Stimulated activated CD4-positive, alpha-beta T cell treated with anti-CD3 and anti-CD28 coated beads, Interleukin-12 subunit alpha, Interleukin-12 subunit beta, amount 100 ng/mL, for 4 hours (primary cell): ENCODE data around the gene FBXW7.

Experiments
- DNase-seq: peaks from one replicate; pipeline ENCODE4 v3.0.0-alpha.2; 2020

FBXW7 gene

GRCh38 chr4:152509595-152510225 is 26.2 kb downstream of the FBXW7 start:
- no peak for DNase-seq

DNA sequence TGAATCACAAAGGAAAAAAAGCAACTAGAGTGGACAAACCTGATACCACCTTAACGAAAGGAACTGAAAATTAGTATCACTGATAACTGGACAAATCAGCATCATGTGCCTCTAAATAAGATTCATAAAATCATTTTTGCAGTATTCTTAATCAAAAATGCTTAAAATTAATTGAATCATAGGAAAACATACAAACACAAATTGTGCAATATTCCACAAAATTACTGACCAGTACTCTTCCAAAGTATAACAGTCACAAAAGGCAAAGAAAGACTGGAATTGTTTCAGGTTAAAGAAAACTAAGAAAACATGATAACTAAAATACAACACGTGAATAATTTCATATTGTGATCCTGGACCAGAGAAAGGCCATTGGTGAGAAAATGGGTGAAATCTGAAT is 27.1 kb downstream of the FBXW7 start:
- DNase-seq, result no peak

DNA sequence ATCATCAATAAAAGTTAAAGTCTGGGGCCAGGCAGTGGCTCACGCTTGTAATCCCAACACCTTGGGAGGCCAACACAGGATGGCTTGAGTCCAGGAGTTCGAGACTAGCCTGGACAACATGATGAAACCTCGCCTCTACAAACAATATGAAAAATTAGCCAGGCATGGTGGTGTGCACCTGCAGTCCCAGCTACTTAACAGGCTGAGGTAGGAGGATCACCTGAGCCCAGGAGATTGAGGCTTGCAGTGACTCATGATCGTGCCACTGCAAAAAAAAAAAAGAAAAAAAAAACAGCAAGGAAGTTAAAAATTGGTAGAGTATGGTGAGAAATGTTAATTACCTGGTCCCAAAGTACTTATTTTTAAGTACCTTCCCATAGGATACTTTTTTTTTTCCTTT is 27.5 kb downstream of the FBXW7 start:
- no peak for DNase-seq

DNA sequence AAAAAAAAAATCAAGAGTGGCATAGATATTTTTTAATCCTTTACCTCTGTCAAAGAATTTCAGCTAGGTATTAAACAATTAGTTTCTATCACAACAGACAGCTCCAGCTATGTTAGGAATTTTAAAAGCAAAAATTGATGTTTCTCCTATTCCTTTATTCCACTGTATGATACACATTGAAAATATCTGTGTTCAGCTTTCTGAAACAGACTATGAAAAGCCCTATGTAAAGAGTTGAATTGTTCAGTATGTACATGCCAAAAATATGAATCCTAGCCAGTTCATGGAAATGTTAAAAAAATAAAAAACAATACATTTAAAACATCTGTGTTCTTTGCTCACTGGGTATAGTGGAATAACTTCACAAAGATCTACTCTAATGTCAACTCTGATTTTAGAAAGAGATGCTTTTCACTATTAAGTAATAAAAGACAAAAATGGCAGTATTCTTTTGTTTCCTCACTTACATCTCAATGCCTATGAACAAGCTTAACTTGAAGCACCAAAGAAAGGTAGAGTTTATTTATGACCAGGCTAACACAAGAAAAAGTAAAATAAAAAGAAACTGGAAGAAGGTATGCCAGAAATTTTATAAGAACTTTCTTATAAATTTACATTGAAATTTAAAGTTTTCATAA is 32.1 kb downstream of the FBXW7 start:
- no peak for DNase-seq

DNA sequence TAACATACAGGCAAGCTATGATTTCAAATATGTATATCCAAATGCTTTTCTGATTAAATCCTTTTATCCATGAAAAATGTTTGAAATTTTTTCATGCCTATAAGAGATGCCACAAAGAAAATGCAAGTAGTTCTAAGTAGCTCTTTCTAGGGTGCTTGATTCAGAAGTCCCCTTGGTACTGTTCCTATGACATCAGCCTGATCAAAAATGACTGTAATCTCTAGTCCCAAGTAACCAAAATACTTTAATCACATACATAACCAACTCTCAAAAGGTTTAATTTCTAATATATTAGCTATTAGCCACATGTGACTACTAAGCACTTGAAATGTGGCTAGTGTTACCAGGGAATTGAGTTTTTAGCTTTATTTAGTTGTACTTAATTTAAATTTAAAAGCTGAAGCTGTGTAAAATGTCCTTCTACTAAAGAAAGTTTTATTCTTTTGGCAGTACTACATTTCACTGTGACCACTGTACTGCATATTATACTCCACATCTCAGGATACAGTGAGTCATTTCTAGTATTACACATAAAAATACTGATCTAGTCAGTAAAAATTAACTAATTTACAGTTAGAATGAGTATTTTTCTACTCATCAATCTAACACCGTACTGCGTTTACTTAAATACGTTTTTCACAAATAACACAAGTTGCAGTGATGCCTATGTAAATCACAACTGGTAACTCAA is 33.9 kb downstream of the FBXW7 start:
- DNase-seq, result no peak

GRCh38 chr4:152500800-152501434 is 35.0 kb downstream of the FBXW7 start:
- no peak for DNase-seq

- DNase-seq, result no peak
Observed at GRCh38 chr4:152500275-152500674, 35.6 kb downstream of the FBXW7 start.

DNA sequence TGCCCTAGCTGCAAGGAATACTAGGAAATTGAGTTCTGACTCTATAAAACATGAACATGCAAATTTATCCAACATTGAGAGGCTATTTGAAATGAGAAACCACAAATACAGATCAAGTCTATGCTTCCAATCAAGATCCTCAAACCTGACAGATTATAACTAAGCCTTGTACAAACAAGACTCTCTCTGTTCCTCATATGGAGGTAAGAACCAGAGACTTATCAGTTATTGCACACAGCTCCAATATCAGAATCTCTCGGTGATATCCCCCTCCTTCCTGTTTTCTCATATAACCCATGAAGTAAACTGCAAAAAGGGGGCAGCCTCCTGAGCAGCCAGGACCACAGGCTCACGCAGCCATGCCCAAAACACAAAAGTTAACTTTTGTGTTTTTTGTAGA is 36.5 kb downstream of the FBXW7 start:
- DNase-seq, result no peak

DNA sequence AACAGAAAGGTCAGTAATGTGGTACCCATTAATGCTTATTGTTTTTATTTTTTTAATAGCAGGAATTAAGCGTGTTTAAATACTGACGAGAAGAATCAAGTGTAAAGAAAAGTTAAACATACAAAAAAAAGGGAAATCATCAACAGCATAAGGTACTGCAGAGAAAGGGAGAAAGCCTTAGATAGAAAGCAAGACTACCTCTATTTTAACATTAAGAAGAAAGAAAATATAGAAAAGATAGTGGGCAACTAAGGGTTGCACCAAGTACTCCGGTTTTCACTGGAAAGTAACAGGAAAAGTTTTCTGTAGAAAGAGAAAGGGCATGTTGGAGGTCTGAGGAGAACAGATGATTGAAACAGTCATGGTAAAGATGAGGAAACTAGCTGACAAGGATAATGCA is 41.9 kb downstream of the FBXW7 start:
- no peak for DNase-seq

DNA sequence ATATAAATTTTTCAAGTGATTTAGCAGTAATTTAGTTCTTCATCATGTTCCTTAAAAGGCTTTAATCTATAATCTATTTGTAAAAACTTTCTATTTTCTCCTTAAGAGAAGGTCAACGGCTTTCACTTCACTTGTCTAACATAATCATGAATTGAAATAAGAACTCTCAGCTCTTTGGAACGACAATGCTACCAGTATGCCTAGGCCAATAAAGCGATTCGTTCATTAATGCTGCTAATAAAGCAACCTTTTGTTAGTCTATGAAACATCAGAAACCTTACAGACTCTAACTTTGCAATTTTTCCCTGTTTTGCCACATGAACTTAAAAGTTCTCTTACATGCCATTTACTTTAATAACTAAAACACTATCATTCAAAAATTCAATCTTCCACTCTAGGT is 47.6 kb downstream of the FBXW7 start:
- DNase-seq, result no peak

GRCh38 chr4:152486429-152487389 is 49.2 kb downstream of the FBXW7 start:
- no peak for DNase-seq

DNA sequence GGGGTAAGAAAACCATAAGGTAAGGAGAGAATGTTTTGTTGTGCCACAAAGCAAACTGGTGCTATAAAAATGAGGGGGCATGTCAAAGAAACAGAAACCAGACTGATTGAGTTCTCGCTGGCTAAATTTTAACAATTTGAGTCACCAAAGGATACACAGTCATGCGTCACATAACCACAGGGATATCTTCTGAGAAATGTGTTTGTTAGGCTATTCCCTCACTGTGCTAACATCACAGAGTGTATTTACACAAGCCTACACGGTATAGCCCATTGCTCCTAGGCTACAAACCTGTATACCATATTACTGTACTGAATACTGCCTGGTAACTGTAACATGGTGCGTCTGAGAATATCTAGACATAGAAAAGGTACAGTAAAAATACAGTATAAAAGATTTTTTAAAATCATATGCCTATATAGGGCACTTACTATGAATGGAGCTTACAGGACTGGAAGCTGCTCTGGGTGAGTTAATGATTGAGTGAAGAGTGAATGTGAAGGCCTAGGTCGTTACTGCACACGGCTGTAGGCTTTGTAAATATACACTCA is 50.1 kb downstream of the FBXW7 start:
- no peak for DNase-seq

GRCh38 chr4:152482211-152482610 is 53.7 kb downstream of the FBXW7 start:
- no peak for DNase-seq

DNA sequence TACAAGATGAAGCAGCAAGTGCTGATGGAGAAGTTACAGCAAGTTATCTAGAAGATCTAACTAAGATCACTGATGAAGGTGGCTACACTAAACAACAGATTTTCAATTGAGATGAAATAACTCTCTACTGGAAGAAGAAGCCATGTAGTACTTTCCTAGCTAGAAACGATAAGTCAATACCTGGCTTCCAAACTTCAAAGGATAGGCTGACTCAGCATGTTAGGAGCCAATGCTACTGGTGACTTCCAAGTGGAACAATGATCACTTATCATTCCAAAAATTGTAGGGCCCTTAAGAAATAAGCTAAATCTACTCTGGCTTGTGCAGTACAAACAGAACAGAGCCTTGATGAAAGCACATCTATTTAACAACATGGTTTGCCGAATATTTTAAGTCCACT is 55.0 kb downstream of the FBXW7 start:
- DNase-seq, result no peak

DNA sequence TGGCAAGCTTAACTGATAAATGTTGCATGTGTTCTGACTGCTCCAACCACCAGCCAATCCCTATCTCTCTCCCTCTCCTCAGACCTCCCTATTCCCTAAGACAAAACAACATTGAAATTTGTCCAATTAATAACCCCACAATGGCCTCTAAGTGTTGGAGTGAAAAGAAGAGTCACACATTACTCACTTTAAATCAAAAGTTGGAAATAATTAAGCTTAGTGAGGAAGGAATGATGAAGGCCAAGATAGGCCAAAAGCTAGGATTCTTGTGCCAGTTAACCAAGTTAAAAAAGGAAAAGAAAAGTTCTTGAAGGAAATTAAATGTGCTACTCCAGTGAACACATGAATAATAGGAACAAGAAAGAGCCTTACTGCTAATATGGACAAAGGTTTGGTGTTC is 55.6 kb downstream of the FBXW7 start:
- DNase-seq, result no peak

DNA sequence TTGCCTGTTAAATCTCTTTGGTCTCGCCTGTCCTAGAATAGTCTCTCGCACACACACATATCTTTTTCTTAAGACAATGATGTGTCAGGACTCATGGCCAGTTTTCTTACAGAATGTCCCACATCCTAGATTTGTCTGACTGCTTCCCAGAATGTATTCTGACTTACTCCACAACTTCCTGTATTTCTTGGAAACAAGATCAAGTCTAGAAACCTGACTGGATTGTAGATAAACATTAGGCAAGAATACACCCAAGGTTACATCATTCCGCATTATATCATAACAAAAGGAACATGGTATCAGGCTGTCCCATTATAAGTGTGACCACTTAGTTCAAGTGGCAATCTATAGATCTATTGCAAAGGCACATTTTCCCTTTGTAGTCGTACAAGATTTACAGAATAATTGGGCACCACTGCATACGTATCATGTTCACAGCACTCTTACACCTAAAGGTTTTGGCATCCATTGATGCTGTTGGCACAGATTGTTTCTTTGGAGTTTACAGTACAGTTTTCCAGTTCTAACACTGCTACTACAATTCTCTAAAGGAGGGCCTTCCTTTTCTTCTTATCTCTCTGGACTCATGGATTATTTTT is 56.4 kb downstream of the FBXW7 start:
- DNase-seq, result no peak

- DNase-seq, result no peak
Observed at GRCh38 chr4:152478461-152479237, 57.2 kb downstream of the FBXW7 start.

GRCh38 chr4:152476796-152477195 is 59.1 kb downstream of the FBXW7 start:
- DNase-seq, result no peak

DNA sequence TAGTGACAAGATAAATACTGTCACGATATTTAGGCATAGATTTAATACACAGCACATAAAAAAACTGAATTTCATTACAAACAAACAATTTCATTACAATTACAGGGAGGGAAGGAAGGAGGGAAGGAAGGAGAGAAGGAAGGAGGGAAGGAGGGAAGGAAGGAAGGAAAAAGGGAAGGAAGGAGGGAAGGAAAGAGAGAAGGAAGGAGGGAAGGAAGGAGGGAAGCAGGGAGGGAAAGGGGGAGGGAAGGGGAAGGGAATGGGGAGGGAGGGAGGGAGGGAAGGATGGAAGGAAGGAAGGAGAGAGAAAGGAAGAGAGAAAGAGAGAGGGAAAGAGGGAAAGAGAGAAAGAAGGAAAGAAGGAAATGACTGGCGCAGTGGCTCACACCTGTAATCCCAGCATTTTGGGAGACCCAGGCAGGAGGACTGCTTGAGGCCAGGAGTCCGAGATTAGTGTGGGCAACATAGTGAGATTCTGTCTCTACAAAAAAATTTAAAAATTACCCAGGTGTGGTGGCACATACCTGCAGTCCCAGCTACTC is 64.6 kb downstream of the FBXW7 start:
- no peak for DNase-seq

- no peak for DNase-seq
Observed at GRCh38 chr4:152468408-152468807, 67.5 kb downstream of the FBXW7 start.

DNA sequence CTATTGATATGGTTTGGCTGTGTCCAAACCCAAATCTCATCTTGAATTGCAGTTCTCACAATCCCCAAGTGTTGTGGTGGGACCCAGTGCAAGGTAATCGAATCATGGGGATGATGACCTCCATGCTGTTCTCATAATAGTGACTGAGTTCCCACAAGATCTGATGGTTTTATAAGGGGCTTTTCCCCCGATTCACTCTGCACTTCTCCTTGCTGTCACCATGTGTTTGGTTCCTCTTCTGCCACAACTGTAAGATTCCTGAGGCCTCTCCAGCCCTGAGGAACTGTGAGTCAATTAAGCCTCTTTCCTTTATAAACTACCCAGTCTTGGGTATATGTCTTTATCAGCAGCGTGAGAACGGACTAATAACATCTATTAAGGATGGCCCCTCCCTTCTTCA is 68.8 kb downstream of the FBXW7 start:
- no peak for DNase-seq
